HCEC 1CT (cell line): ENCODE measurements around the gene CSNK2A1.
"Not testable (repeated sequence)": the region's sequence is repeated elsewhere in the genome, so short reads cannot be mapped to it uniquely, and the experiment has no call there.

Experiments
- DNase-seq: peaks from one replicate; pipeline ENCODE4 v3.0.0-alpha.2; 2017

Gene CSNK2A1

DNA sequence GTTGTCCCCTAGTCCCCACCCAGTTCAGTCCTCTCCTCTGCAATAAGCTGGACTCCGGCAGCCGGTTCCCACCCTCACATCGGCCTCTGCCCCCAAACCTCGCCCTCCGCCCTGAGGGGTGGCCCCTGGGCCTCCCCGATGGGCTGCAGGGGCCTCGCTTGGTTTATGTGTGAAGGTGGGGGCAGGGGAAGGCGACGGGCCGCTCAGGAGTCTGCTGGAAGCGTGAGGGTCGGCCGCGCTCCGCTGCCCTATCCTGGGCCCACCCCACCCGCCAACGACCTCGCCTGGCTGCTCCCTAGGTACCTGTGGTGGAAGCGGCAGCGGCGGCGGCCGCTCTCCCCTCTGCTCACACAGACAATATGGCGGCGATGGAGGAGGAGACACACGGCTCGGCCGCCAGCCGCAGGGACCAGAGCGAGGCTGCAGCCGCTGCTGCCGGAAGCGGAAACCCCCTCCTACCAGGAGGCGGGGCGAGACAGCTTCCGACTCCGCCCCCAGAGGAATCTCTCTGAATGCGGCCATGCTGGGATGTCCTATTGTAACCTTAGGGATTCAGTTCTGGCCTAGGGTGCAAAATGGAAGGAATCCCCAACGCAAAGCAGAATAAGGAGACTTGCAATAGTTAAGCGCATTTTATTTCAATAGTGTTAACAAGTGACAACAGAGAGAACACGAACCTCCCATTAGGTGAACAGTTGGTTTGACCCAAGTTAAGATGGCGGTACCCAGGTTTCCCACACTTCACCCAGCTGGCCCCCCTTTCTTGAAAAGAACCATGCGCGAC lies at the start of gene CSNK2A1:
TSS of gene CSNK2A1 (minus strand) at position 422 of the 784 bp plus-strand sequence. CDS start 35,239 bp downstream, outside the sequence.
- peak; percentile 96 for DNase-seq

DNA sequence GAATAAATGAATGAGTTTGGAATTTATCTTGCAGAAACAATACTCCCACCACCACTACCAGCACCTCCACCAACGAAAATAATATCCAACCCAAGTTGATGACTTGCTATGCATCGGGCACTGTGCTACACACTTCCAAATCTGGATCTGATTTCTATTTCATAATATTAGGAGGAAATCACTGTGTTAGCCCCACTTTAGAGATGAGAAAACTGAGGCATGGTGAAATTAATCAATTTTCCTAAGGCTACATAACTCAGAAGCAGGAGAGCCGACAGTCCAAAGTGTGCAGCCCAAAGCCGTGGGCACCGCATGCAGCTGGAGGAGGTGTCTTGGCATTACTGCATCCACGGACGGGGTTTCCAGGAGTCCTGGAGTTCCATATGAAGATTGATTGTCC lies 48.9 kb upstream of the CSNK2A1 start:
- no peak for DNase-seq

DNA sequence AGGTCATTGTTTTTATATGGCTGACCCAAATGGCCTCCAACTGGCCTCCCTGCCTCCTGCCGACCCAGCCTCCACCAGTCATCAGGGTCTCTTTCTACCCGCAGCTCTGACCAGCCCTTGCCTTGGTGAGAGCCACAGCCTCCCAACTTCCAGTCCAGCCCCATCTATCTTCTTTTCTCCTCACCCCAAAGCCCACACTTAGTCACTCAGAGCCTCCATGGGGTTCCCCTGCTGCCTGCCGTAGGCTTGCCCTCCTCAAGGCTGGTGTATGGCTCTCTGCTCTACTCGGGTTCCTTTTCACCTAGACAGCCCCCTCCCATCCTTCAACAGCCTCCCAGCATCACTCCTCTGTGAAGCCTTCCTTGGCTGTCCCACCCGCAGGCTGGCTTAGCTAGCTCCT lies 48.4 kb upstream of the CSNK2A1 start:
- DNase-seq = no peak

DNA sequence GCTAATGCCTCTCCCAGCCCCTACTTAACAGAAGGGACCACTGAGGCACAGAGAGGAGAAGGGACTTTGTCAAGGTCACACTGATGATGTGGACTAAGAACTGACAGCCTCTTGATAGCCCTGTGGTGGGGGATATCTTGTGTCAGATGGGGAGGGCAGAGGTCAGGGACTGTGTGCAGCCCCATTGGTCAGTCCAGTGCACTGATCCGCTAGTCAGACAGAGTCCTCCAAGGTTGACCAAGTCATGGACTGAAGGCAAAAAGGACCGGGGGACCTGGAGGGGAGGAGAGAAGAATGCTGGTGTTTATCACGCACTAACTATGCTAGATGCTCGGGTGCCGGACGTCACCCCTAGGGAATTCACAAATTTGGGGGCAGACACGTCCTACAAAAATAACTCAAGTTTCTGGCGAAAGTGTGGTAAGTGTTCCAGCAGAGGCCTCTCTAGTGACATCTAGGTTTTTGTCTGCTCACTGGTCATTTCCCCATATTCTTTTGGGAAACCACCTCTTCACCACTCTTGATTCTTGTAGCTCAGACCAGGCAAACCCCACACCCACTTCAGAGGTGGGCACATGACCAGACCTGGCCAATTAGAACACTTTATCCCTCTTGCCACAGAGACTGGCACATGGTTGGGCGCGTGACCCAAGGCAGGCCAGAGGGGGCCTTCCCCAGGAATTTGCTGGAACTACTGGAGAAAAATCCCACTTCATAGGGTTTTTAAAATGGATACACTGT lies 45.5 kb upstream of the CSNK2A1 start:
- DNase-seq = no peak

DNA sequence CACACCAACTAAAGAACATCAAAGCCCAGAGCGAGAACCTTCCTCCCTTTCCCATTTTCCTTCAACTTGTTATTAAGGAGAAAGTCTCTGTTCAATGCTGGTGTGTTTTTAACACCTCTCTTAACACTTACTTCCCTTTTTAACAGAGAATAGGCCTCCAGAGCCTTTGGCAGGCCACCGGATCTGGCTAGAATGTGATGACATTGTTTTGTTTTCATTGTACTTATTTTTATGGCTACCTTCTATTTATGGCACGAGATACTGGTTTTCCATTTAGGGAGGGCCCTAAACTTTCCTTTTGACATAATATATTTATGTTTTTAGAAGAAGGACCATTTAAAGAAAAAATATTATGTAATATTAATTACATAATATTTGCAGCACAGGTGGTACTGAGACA lies 44.9 kb upstream of the CSNK2A1 start:
- no peak for DNase-seq

DNA sequence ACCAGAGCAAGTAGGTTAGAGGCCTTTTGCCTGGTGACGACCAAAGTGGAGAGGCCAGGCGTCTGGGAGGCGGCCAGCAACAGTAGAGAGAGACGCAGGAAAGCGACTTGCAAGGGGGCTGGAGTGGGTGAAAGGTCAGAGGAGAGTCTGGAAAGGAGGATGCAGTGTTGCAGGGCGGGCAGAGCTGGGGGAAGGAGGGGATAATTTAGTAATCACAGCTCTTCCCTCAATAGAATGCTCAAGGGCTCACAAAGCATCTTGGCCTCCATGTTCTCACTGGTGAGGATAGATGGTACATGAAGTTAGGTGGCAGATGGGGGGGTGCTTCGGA lies 41.3 kb upstream of the CSNK2A1 start:
- no peak for DNase-seq

DNA sequence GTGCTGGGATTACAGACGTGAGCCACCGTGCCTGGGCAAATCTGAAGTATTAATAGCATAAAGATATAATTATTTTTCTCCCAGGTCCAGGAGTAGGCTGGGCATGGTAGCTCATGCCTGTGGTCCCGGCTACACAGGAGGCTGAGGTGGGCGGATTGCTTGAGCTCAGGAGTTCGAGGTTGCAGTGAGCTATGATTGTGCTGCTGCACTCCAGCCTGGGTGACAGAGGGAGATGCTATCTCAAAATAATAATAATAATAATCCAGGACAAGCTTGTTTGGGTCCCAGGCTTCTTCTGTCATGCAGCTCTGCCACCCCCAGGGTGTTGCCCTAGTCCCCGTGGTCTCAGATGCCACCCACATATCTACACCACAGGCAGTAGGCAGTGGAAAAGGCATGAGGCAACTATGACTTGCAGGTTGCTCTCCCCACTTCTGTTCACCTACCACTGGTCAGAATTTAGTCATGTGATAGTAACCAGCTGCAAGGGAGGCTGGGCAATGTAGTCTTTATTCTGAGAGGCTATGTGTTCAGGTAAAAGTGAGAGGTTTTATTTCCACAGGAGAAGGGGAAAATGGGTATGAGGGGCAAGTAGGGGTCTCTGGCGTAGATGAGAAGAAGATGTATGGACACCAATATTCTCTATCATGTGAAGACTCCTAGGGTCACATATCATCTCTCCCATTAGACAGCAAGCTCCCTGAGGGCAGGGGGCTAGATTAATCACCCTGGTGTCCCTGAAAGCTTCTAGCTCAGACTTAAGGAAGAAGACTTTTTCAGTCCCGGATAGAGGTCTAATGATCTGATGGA lies 40.8 kb upstream of the CSNK2A1 start:
- no peak for DNase-seq

DNA sequence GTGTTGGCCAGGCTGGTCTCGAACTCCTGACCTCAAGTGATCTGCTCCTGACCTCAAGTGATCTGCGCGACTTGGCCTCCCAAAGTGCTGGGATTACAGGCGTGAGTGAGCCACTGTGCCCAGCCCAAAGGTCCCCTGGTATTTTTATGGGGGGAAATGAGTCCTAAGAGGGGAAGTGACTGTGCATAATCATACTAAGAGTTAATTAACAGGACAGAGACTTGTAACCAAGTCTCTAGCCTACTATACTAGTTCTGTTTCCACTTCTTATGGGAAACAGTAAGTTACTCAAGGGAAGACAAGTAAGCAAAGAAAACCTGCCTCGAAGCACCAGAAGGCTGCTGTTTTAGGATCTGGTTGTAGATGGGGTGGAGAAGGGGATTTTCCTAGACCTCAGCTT lies 38.6 kb upstream of the CSNK2A1 start:
- no peak for DNase-seq

DNA sequence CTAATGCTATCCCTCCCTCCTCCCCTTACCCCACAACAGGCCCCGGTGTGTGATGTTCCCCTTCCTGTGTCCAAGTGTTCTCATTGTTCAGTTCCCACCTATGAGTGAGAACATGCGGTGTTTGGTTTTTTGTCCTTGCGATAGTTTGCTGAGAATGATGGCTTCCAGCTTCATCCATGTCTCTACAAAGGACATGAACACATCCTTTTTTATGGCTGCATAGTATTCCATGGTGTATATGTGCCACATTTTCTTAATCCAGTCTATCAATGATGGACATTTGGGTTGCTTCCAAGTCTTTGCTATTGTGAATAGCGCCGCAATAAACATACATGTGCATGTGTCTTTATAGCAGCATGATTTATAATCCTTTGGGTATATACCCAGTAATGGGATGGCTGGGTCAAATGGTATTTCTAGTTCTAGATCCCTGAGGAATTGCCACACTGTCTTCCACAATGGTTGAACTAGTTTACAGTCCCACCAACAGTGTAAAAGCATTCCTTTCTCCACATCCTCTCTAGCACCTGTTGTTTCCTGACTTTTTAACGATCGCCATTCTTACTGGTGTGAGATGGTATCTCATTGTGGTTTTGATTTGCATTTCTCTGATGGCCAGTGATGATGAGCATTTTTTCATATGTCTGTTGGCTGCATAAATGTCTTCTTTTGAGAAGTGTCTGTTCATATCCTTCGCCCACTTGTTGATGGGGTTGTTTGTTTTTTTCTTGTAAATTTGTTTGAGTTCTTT lies 35.5 kb upstream of the CSNK2A1 start:
- not testable (repeated sequence) for DNase-seq

DNA sequence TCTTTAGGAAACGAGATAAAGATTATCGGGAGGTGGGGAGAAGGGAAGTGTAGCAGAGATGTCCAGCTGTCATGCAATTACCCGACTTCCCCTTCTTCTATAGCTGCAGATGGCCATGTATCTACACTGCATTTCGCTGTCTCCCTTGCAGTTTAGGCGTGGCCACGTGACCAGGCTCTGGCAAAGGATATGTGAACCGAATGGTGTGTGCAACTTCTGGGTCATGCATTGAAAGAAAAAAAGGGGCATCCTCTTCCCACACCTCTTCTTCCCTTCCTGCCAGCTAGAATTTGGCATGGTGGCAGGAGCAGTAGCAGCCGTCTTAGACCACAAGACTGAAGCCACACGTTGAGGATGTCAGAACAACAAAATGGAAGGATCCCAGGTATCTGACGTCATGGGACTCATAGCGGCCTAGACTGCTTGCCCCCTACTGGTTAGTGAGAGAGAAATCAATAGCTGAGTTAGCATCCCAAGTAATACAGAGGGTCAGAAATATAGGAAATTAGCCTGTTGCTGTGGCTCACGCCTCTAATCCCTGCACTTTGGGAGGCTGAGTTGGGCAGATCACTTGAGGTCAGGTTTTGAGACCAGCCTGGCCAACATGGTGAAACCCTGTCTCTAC lies 33.7 kb upstream of the CSNK2A1 start:
- DNase-seq = peak; percentile 29

DNA sequence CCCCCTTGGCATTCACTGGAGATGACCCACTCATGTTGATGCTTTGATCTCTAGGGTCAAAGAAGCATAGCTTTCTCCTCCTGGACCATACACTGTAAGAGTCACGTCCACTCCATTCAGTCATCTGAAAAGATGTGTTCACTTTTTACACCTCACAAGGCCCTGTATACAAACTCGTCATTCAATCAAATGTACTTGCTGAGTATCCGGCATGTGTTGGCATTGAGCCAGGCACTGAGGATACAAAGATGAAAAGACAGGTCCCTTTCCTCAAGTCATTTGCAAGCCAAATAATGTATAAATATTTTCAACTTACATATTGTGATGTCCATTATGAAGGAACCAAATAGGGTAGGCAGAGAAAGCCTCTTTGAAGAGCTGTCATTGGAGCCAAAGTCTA lies 32.6 kb upstream of the CSNK2A1 start:
- no peak for DNase-seq

DNA sequence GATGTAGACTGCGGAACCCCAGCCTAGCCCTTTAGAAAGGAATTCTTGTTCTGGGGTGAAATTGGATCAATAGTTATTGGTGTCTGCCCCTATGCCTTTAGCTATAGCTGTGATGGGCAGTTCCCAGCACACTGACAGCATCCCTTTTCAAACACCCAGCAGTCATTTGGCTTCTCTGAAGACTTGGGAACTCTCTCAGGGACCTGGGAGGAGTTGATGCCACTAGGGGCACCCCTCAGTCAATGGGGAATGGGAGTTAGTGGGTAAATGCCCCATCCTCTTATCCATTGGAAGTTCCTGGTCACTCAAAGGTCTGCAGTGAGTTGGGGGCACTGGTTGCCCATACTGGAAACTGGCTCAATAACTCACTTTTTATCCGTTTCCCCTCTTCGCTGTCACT lies 31.6 kb upstream of the CSNK2A1 start:
- DNase-seq = no peak

DNA sequence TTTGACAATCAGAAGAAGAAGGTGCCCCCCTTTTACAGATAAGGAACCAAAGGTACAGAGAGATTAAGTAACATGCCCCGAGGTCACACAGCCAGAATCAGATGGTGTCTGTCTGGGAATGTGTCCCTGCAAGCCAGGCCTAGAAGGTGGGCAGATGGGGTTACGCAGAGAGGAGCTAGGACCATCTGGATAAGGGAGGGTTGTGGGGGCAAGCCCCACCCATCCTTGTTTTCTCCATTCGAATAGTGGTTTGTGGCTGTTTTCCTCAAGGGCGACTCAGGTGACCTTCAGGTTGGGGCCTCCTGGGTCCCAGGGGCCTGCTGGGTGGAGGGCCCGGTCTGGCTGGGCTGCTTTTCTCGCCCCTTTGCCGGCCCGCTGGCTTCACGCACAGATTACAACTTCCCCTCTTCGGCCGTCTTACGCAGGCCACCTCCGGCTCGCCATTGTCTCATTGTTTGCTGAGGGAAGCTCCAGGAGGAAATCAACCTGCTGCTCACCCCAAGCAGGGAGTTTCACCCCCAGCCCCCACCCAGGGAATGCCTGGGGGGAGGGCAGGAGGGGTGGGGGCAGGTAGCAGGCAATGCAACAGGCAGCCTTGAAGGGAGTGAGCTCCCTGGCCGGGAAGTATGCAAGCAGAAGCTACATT lies 30.8 kb upstream of the CSNK2A1 start:
- DNase-seq = no peak

DNA sequence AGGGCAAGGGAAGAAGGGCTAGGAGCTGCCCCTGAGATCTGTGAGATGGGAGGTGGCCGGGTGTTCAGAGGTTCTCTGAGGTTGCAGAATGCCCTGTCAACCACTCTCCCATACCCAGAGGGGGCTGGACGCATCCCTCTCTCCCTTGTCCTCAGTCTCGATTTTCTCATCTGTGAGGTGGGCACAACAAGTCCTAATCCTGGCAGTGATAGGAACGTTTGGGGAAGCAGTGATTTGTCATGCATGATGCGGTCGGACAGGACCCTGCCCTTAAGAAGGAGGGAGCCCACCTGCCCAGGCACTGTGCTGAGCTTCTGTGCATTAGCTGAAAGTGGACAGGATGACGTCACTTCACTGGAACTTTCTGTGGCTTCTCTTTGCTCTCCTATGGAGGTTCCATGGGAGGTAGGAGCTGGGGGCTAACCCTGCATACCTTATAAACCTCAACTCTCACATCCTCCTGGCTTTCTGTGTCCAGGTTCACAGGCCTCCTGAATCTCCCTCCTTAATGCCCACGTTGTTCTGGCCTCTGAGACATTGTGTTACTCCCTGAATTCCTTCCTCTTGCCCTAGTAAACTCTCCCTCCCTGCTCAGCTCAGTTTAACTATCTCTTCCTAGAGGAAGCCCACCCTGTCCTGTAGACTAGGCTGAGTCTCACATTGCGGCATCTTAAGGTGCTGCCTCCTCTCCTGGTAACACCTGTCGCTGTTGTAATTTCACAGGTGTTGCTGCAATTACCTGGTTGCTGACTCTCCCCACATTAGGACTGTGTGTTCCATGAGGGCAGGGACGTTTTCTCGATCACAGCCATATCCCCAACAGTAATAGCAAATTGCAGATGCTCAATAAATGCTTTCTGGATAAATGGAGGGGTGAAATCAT lies 30.1 kb upstream of the CSNK2A1 start:
- no peak for DNase-seq

DNA sequence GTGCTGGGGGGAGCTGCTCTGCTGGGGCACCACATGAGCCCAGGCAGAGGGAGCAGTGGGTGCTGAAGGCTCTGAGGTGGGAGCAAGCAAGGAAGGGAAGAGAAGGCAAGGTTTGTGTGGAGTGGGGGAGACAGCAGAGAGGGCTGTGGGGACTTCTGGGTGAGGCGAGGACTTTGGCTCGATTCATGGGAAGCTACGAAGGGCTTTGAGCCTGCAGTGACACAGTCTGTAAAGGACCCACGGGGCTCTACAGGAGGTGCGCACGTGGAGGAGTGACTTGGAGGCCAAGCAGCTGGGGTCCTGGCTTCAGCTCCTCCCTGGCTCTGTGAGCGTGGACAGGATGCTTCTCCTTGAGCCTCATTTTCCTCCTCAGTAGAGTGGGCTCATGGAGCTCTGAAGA lies 29.1 kb upstream of the CSNK2A1 start:
- DNase-seq = no peak

DNA sequence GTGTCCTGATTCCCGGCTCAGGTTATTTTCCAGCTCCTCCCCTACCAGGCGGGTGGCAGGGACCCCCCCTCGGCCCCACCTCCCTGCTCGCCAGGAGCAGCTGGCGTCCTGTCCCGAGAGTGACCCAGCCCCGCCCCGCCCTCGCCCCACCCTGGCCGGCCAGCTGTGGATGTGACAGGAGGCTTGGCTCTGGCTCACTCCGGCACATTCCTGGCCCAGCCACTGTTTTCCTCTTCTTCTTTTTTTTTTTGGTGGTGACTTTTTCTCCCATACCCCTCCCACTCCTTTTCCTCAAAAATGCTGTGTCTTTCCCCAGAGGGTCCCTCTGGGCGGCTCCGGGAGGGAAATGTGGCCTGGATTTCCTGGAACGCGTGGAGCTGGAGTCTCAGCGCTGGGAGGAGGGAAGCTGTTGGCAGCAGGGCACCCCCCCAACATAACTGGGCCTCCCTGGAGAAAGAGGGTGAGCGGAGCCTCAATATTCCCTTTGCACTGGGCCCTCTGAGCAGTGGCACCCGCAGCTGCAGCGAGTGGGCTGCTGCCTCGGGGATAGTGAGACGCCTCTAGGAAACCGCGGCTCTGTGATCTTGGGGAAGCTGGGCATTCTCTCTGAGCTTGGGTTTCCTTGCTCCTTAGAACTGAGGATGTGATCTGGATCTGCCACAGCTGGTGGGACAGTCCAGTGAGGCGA lies 28.3 kb upstream of the CSNK2A1 start:
- DNase-seq = no peak

DNA sequence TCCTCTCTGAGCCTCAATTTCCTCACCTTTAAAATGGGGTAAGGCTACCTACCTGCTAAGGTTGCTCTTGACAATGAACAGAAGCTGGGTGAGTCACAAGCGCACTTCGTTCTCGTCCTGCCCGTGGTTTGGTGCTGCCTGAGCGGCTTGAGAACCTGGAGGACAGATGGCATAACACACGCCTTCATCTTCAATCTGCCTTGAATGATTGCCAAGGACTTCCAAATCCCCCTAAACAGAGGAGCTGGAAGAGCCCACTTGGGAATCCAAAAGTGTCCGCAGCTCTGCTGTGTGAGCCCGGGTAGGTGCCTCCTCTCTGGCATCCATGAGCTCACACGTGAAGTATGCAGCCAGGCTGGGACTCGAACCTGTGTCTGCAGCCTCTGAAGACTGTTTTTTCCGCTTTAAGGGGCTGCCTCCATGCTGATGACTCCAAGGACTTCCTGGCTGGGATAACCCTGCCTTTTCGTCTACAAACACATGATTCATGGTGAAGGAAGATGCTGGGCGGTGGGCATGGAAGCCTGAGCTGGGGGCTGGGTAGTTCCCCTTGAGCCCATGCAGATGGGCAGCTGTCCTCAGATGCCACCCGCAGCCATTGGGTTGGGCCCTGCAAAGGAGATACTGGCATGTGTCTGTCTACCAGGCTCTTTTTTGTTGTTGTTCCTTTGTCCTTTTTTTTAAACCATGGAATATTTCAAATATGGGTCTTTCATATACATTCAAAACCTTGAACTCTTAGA lies 25.3 kb upstream of the CSNK2A1 start:
- no peak for DNase-seq

DNA sequence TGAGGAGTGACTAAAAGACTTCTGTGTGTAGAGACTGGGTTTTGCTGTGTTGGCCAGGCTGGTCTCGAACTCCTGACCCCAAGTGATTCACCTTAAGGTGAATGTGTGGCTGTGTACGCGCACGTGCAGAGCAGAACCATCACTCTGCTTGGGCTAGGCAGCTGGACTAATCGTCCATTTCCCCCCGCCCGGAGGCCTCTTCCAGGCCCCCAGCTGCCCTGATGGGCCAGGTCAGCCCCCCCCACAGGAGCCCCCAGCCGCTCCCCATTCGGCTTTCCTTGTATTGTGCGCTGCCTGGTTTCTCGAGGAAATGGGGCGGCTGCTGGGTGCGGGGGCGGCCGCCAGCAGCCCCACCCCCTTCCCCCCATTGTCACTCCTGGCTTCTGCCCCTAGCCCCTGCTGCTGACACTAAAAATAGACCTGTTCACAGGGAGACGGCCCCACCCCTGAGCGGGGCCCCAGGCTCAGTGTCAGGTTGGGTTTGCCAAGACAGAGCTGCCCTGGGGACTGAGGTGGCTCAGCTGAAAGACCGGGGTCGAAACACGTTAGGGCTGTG lies 24.6 kb upstream of the CSNK2A1 start:
- DNase-seq = no peak

DNA sequence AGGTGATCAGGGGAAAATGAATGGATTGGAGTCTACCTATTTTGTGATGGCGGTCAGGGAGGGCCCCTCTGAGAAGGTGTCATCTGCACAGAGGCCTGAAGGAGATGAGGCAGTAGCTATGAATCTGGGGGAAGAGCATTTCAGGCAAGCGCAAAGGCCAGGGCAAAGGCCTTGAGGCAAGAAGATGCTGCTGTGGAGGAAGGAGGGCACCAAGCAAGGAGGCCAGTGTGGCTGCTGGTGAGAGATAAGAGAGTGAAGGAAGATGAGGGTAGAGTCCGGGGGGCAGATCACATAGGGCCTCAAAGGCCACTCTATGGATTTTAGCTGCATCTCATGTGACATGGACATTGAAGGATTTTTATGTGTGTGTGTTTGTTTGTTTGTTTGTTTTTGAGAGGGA lies 20.6 kb upstream of the CSNK2A1 start:
- DNase-seq = no peak
